ENCODE results near the gene PTPRJ.

GRCh38 chr11:48177661-48178060 is 197.3 kb downstream of the PTPRJ start:
- TF ChIP-seq EZH2 (IDR thresholded peaks at IDR 0.05; ENCODE audit: insufficient read depth, poor library complexity, severe bottlenecking) (no peak), EZH2phosphoT487 (IDR thresholded peaks at IDR 0.05; ENCODE audit: insufficient read depth, low read depth) (no peak)
